Smooth muscle cell (in vitro differentiated cells): ENCODE data around the gene NBAS. TPM values are rescaled to one million over a fixed set of nuclear protein-coding genes. Genes with fewer than 3 reads are reported as not detected.
A peak's percentile ranks its signal among the peaks of the same experiment; 100 is the strongest.

Source experiments
- DNase-seq: peaks from one replicate; lab custom pipeline; 2025; ENCODE audit not compliant: unreplicated experiment; lab: John Stamatoyannopoulos, UW
- H2AFZ ChIP-seq: fragments of 200-600 bp; sonication (generic); 2 replicates; pipeline ENCODE4 v1.6.0; 2016; ENCODE audit warnings: antibody characterized with exemption, low read depth, mild to moderate bottlenecking
- H3F3A ChIP-seq: fragments of 200-600 bp; sonication (generic); 2 replicates; pipeline ENCODE4 v1.6.0; 2017; ENCODE audit warnings: antibody characterized with exemption, low read depth
- H3K27ac ChIP-seq: fragments of 200-600 bp; sonication (generic); 2 replicates; pipeline ENCODE4 v1.5.1; 2016; ENCODE audit warnings: low read depth, mild to moderate bottlenecking
- H3K27me3 ChIP-seq: fragments of 200-600 bp; sonication (generic); 2 replicates; pipeline ENCODE4 v1.6.1; 2016; ENCODE audit warnings: low read depth, mild to moderate bottlenecking
- H3K36me3 ChIP-seq: fragments of 200-600 bp; sonication (generic); 2 replicates; pipeline ENCODE4 v1.5.1; 2016; ENCODE audit warnings: low read depth
- H3K4me1 ChIP-seq: fragments of 200-600 bp; sonication (generic); 2 replicates; pipeline ENCODE4 v1.5.1; 2016; ENCODE audit warnings: low read depth
- H3K4me2 ChIP-seq: fragments of 200-600 bp; sonication (generic); 2 replicates; pipeline ENCODE4 v1.6.0; 2016; ENCODE audit warnings: mild to moderate bottlenecking
- H3K4me3 ChIP-seq: fragments of 200-600 bp; sonication (generic); 2 replicates; pipeline ENCODE4 v1.5.1; 2016; ENCODE audit warnings: mild to moderate bottlenecking
- H3K79me2 ChIP-seq: fragments of 200-600 bp; sonication (generic); 2 replicates; pipeline ENCODE4 v1.6.0; 2016; ENCODE audit warnings: low read depth, mild to moderate bottlenecking
- H3K9ac ChIP-seq: fragments of 200-600 bp; sonication (generic); 2 replicates; pipeline ENCODE4 v1.6.0; 2016; ENCODE audit warnings: low read depth
- H3K9me3 ChIP-seq: fragments of 200-600 bp; sonication (generic); replicated peaks from 2 replicates; pipeline ENCODE4 v1.5.1; 2016; ENCODE audit warnings: low read depth
- H4K20me1 ChIP-seq: fragments of 200-600 bp; sonication (generic); 2 replicates; pipeline ENCODE4 v1.6.0; 2016; ENCODE audit warnings: low read depth
- WGBS: methylation state at CpG from one replicate; pipeline ENCODE4 v1.1.7; 2016; ENCODE audit warnings: low lambda C conversion rate; 5-methylcytosine and 5-hydroxymethylcytosine counted together
- polyA plus RNA-seq: library from polyadenylated mRNA; unstranded; fragments of >200 nt; fragmentation: Nextera tagmentation; extraction: Ambion mirVana; gene quantifications from 2 replicates; pipeline ENCODE4 v1.2.1, GENCODE V29; 2016
- total RNA-seq: library from RNA; depleted of rRNA; stranded (reverse); fragments of >200 nt; gene quantifications from 2 replicates; pipeline ENCODE4 v1.2.3, GENCODE V29; 2014
- TF ChIP-seq, protein P1 (sequence below): fragments of 200-600 bp; sonication (generic); IDR thresholded peaks from 2 replicates; pipeline ENCODE4 v1.5.1; 2017; ENCODE audit warnings: borderline replicate concordance, mild to moderate bottlenecking, antibody characterized with exemption; ENCODE audit not compliant: insufficient read depth, poor library complexity, severe bottlenecking

Gene NBAS
- total and polyA plus RNA-seq, 2 experiments from 2014 or later = 31.2 to 51.1 TPM

DNA sequence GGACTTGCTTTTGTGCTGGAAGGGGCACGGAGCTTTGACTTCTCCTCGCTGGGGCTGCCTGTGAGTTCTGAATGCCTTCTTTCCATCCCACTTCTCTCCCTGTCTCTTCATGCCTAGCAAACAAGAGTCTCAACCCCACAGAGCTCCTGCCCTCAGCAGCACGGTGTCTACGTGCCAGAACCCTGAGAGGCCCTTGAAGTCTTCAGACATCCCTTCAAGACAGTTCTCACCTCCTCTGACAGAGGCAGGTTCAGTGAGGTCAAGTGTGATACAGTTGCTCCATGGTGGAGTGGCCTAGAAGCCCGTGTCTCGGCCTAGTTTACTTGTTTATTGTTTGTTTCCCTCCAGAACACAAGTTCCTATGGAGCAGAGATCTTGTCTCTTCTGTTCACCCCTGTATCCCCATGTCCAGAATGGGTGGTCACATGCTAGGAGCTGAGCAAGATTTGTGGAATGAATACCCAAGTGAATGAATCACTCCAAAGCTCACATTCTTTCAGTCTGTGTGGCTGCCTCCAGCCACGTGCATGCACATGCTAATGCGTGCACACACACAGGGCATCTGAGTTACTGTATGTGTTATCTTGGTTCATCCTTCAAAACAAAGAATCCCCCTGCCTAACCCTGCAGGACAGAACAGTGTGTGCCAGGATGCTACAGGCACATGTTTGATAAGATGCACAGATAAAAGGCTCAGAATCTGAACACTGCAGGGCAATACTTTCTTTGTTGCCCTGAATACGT lies 391.6 kb downstream of the NBAS start:
- Histone ChIP-seq H3K79me2 (no peaks in the 10 kb centered on the region), H3K4me1 (peaks cover 7% of the 10 kb centered on the region), H3K27me3 (no peaks in the 10 kb centered on the region), H3K36me3 (no peaks in the 10 kb centered on the region), H3K4me3 (no peak overlapping the region), H2AFZ (no peak overlapping the region), H3K4me2 (peak overlapping the region; percentile 71), H3K9me3 (no peaks in the 10 kb centered on the region), H4K20me1 (no peaks in the 10 kb centered on the region), H3K9ac (peak overlapping the region; percentile 77), H3K27ac (peak overlapping the region; percentile 89), H3F3A (peaks cover 4% of the 10 kb centered on the region)
- no peak for DNase-seq
- TF ChIP-seq, protein P1, sequence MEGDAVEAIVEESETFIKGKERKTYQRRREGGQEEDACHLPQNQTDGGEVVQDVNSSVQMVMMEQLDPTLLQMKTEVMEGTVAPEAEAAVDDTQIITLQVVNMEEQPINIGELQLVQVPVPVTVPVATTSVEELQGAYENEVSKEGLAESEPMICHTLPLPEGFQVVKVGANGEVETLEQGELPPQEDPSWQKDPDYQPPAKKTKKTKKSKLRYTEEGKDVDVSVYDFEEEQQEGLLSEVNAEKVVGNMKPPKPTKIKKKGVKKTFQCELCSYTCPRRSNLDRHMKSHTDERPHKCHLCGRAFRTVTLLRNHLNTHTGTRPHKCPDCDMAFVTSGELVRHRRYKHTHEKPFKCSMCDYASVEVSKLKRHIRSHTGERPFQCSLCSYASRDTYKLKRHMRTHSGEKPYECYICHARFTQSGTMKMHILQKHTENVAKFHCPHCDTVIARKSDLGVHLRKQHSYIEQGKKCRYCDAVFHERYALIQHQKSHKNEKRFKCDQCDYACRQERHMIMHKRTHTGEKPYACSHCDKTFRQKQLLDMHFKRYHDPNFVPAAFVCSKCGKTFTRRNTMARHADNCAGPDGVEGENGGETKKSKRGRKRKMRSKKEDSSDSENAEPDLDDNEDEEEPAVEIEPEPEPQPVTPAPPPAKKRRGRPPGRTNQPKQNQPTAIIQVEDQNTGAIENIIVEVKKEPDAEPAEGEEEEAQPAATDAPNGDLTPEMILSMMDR = no peak
- WGBS = 56% methylated on average over 9 of the region's 9 CpGs

DNA sequence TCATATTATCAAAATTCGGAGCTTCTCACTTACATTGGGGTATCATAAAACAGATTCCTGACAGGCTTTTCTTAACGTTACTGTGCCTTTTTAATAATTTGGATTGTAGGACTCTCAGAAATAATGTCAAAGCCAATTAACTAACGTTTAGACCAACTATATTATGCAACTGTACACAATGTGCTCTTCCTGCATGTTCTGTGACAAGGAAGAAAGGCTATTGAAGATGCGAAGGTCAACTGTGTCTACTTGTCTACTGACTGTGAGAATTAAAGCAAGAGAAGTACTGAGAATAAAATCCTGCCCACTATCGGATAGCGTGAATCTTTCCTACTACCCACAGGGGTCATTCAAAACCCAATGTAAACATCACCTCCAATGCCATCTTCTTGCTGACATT lies 393.0 kb downstream of the NBAS start:
- DNase-seq = no peak
- Histone ChIP-seq H3K9me3 (no peaks in the 10 kb centered on the region), H3K4me1 (peaks cover 7% of the 10 kb centered on the region), H3F3A (peaks cover 4% of the 10 kb centered on the region), H3K36me3 (no peaks in the 10 kb centered on the region), H3K27ac (no peak overlapping the region), H4K20me1 (no peaks in the 10 kb centered on the region), H3K9ac (no peak overlapping the region), H3K27me3 (no peaks in the 10 kb centered on the region), H3K4me3 (no peak overlapping the region), H3K4me2 (no peak overlapping the region), H2AFZ (no peak overlapping the region), H3K79me2 (no peaks in the 10 kb centered on the region)
- WGBS = 98% methylated on average over 6 of the region's 6 CpGs
- TF ChIP-seq, protein P1 = no peak

DNA sequence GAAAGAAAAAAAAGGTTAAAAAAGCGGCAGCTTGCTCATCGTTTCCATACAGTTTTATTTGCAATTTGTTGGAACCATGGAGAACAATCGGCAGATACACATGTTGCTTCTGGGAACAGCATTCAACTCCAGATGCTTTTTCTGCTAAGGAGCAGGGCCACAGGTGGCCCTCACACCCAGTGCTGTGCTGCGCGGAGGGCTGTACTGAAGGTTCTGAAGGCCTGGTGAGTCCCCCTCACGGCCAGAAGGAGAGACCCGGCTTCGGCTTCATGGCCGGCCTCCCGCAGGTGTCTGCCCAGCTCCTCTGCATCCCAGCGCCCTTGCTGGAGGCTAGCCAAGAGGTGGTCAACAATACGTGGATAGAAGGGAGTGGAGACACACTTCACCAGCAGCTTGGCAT lies 394.3 kb downstream of the NBAS start:
- Histone ChIP-seq H3K36me3 (no peaks in the 10 kb centered on the region), H2AFZ (no peak overlapping the region)

More for the DNA sequence above, 394.3 kb downstream of the NBAS start:
- no peak overlapping the region for H3K4me3 ChIP-seq
- H3K4me2 ChIP-seq = no peak overlapping the region
- peaks cover 4% of the 10 kb centered on the region for H3F3A ChIP-seq
- peaks cover 7% of the 10 kb centered on the region for H3K4me1 ChIP-seq
- no peak overlapping the region for H3K27ac ChIP-seq
- no peaks in the 10 kb centered on the region for H4K20me1 ChIP-seq
- TF ChIP-seq, protein P1 = no peak
- H3K27me3 ChIP-seq = no peaks in the 10 kb centered on the region
- no peaks in the 10 kb centered on the region for H3K9me3 ChIP-seq
- H3K79me2 ChIP-seq = no peaks in the 10 kb centered on the region
- no peak overlapping the region for H3K9ac ChIP-seq
- no peak for DNase-seq
- 95% methylated on average over 12 of the region's 12 CpGs for whole genome bisulfite sequencing
